Measurements from ENCODE around the gene KANSL3. TPM values are rescaled to one million over a fixed set of nuclear protein-coding genes. Genes with fewer than 3 reads are reported as not detected.

Gene KANSL3
- total and polyA plus RNA-seq, 2 experiments from 2014 or later = 8.9 to 31.4 TPM

DNA sequence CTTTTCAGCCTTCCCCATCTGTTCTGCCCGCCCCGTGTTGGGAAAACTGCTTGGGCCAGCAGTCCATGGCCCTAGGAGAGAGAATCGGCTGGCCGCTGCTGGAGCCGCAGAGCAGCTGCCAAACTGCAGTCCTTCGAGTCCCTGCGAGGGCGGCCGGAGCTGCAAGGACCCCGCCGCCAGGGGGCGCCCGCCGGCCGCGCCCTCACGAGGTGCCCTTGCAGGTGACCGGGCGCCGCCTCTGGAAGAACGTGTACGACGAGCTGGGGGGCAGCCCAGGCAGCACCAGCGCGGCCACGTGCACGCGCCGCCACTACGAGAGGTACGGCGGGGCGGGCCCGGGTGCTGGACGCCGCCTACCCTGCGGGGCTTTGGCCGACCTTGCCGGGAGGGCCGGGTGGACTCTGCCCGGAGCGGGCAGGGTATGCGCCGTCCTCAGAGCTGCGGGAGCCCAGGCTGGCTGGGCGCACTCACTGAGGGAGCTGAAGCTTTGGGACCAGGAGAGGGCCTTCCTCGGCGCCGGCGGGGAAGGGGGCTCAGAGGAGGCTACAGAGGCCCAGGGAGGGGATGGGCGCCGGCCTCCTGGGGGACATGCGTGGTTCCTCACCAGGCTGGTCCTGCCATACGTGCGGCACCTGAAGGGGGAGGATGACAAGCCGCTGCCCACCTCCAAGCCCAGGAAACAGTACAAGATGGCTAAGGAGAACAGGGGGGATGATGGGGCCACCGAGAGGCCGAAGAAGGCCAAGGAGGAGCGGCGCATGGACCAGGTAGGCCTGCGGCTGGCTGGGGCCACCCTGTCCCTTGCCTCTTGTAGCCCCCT, 87.9 kb downstream of the KANSL3 start (continued):
- TF ChIP-seq NANOG (IDR thresholded peaks at IDR 0.05; ENCODE audit: borderline replicate concordance) (no peak), STAT1 (IDR thresholded peaks at IDR 0.05; ENCODE audit: unreplicated experiment) (no peak), CTCF (conservative IDR thresholded peaks at IDR 0.05; ENCODE audit: low read depth in 2 of 2) (peak; percentile 72 to 90), EZH2 (IDR thresholded peaks at IDR 0.05; ENCODE audit: low read depth, unreplicated experiment) (no peak), CREB1 (CRISPR knock-in tag; IDR thresholded peaks at IDR 0.05; ENCODE audit: low read depth) (peak; percentile 73)
- TF ChIP-seq, protein P1, sequence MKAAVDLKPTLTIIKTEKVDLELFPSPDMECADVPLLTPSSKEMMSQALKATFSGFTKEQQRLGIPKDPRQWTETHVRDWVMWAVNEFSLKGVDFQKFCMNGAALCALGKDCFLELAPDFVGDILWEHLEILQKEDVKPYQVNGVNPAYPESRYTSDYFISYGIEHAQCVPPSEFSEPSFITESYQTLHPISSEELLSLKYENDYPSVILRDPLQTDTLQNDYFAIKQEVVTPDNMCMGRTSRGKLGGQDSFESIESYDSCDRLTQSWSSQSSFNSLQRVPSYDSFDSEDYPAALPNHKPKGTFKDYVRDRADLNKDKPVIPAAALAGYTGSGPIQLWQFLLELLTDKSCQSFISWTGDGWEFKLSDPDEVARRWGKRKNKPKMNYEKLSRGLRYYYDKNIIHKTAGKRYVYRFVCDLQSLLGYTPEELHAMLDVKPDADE (IDR thresholded peaks at IDR 0.05) = no peak
- TF ChIP-seq, protein P2, sequence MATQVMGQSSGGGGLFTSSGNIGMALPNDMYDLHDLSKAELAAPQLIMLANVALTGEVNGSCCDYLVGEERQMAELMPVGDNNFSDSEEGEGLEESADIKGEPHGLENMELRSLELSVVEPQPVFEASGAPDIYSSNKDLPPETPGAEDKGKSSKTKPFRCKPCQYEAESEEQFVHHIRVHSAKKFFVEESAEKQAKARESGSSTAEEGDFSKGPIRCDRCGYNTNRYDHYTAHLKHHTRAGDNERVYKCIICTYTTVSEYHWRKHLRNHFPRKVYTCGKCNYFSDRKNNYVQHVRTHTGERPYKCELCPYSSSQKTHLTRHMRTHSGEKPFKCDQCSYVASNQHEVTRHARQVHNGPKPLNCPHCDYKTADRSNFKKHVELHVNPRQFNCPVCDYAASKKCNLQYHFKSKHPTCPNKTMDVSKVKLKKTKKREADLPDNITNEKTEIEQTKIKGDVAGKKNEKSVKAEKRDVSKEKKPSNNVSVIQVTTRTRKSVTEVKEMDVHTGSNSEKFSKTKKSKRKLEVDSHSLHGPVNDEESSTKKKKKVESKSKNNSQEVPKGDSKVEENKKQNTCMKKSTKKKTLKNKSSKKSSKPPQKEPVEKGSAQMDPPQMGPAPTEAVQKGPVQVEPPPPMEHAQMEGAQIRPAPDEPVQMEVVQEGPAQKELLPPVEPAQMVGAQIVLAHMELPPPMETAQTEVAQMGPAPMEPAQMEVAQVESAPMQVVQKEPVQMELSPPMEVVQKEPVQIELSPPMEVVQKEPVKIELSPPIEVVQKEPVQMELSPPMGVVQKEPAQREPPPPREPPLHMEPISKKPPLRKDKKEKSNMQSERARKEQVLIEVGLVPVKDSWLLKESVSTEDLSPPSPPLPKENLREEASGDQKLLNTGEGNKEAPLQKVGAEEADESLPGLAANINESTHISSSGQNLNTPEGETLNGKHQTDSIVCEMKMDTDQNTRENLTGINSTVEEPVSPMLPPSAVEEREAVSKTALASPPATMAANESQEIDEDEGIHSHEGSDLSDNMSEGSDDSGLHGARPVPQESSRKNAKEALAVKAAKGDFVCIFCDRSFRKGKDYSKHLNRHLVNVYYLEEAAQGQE (IDR thresholded peaks at IDR 0.05; ENCODE audit: unreplicated experiment) = no peak

GRCh38 chr2:96549466-96549785, 88.7 kb downstream of the KANSL3 start:
- Histone ChIP-seq H3F3A (replicated peaks; ENCODE audit: low read depth) (peaks cover 8% of the 10 kb centered on the region; the same call in 1 of the 2 replicates), H3K4me3 (no peak overlapping the region), H3K4me2 (no peak overlapping the region), H3K79me2 (replicated peaks; ENCODE audit: insufficient read depth) (no peaks in the 10 kb centered on the region), H3K27ac (ENCODE audit: low read depth) (no peak overlapping the region), H4K20me1 (replicated peaks; ENCODE audit: insufficient read depth) (no peaks in the 10 kb centered on the region), H2AFZ (no peak overlapping the region), H3K27me3 (ENCODE audit: insufficient read depth) (no peaks in the 10 kb centered on the region), H3K36me3 (ENCODE audit: insufficient read depth) (no peaks in the 10 kb centered on the region), H3K9me2 (ENCODE audit: insufficient read depth) (peaks cover 10% of the 10 kb centered on the region; the same call in 1 of the 2 replicates), H3K4me1 (ENCODE audit: insufficient read depth) (peaks cover 11% of the 10 kb centered on the region)
- Mint-ChIP-seq H3K4me1 (peaks cover 23% of the 10 kb centered on the region), H3K9me3 (peaks cover 8% of the 10 kb centered on the region; the same call in 2 of the 3 replicates), H3K27me3 (ENCODE audit: insufficient read depth, low read depth, poor library complexity) (peaks cover 9% of the 10 kb centered on the region), H3K36me3 (ENCODE audit: low read depth) (peaks cover 16% of the 10 kb centered on the region), H3K4me3 (no peak overlapping the region), H3K27ac (no peak overlapping the region)
- DNase-seq (ENCODE audit: low spot score) = no peak
- no peak for ATAC-seq
- TF ChIP-seq CTCF (conservative IDR thresholded peaks at IDR 0.05; ENCODE audit: low read depth in 2 of 2) = no peak
- TF ChIP-seq, protein P1 (IDR thresholded peaks at IDR 0.05) = no peak
- no peak for TF ChIP-seq POLR2AphosphoS5 (IDR thresholded peaks at IDR 0.05; ENCODE audit: low read depth)
- no peak for TF ChIP-seq NANOG (IDR thresholded peaks at IDR 0.05; ENCODE audit: borderline replicate concordance)
- TF ChIP-seq EZH2 (IDR thresholded peaks at IDR 0.05; ENCODE audit: low read depth, unreplicated experiment) = no peak
- no peak for TF ChIP-seq CREB1 (CRISPR knock-in tag; IDR thresholded peaks at IDR 0.05; ENCODE audit: low read depth)
